A549 (cell line): ENCODE measurements around the gene PHF20.

ENCODE experiments used
- BCL3 ChIP-seq: fragments of >200 bp; sonication (Bioruptor Twin); formaldehyde crosslinking; IDR thresholded peaks from 3 replicates; pipeline ENCODE4 v1.6.1; 2016
- CEBPB ChIP-seq, 2 experiments: fragments of >200 bp in 1 of 2; sonication (Bioruptor Twin) in 1 of 2; formaldehyde crosslinking in 1 of 2; IDR thresholded peaks; 2 replicates each; pipeline ENCODE4 v1.6.1; 2012 to 2016
- MYC ChIP-seq: IDR thresholded peaks from 2 replicates; pipeline ENCODE4 v1.6.1; 2012; ENCODE audit warnings: mild to moderate bottlenecking, inconsistent platforms, low read length, improper control_type of control experiment, borderline replicate concordance
- TF ChIP-seq, protein P1 (sequence below): IDR thresholded peaks from 2 replicates; pipeline ENCODE4 v1.6.1; 2012
- TF ChIP-seq, protein P2 (sequence below): fragments of >200 bp; sonication (Bioruptor Twin); formaldehyde crosslinking; IDR thresholded peaks from 3 replicates; pipeline ENCODE4 v1.5.1; 2016
- TF ChIP-seq, protein P3 (sequence below): fragments of 450-650 bp; IDR thresholded peaks from 2 replicates; pipeline ENCODE4 v1.6.1; 2014; ENCODE audit warnings: antibody characterized with exemption

DNA sequence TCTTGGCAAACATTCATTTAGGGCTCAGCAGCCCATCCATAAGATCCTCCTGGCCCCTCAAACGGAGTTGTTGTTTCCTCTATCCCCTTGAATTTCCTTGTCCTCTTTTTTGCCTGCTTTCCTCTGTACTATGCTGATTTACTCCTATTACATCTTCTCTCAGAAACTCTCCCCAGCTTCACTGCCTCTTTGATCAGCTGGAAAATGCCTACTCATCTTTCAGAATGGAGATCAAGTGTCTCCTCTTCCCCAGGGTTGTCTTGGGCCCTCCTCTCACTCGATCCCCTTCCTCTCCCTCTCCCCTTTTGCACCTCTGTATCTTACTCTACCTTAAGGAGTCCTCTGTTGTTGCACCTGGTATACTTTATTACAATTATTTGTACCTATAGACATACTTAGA is 60.2 kb downstream of the PHF20 start:
- TF ChIP-seq, protein P1, sequence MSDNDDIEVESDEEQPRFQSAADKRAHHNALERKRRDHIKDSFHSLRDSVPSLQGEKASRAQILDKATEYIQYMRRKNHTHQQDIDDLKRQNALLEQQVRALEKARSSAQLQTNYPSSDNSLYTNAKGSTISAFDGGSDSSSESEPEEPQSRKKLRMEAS, result no peak
- TF ChIP-seq, protein P2, sequence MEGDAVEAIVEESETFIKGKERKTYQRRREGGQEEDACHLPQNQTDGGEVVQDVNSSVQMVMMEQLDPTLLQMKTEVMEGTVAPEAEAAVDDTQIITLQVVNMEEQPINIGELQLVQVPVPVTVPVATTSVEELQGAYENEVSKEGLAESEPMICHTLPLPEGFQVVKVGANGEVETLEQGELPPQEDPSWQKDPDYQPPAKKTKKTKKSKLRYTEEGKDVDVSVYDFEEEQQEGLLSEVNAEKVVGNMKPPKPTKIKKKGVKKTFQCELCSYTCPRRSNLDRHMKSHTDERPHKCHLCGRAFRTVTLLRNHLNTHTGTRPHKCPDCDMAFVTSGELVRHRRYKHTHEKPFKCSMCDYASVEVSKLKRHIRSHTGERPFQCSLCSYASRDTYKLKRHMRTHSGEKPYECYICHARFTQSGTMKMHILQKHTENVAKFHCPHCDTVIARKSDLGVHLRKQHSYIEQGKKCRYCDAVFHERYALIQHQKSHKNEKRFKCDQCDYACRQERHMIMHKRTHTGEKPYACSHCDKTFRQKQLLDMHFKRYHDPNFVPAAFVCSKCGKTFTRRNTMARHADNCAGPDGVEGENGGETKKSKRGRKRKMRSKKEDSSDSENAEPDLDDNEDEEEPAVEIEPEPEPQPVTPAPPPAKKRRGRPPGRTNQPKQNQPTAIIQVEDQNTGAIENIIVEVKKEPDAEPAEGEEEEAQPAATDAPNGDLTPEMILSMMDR, result no peak
- TF ChIP-seq MYC (no peak), BCL3 (no peak), CEBPB (IDR thresholded peaks at IDR 0.05) (no peak)
- TF ChIP-seq, protein P3, sequence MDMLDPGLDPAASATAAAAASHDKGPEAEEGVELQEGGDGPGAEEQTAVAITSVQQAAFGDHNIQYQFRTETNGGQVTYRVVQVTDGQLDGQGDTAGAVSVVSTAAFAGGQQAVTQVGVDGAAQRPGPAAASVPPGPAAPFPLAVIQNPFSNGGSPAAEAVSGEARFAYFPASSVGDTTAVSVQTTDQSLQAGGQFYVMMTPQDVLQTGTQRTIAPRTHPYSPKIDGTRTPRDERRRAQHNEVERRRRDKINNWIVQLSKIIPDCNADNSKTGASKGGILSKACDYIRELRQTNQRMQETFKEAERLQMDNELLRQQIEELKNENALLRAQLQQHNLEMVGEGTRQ, result no peak
